Right lobe of liver (tissue), 6 donors: Measurements from ENCODE around the gene DCHS2. TPM values are rescaled to one million over a fixed set of nuclear protein-coding genes. Genes with fewer than 3 reads are reported as not detected.

Experiments used
- ATAC-seq, 4 donors: fragments of 200-7000 bp; cut with Tn5 transposase; one replicate each; pipeline ENCODE4 v1.9.1; 2020; ENCODE audit warnings: mild to moderate bottlenecking in 4 of 4, moderate library complexity in 4 of 4
- DNase-seq, 3 donors: peaks; one replicate each; pipeline ENCODE4 v3.0.0-alpha.2; 2020
- H3K27ac ChIP-seq, 3 donors: fragments of 200-600 bp; one replicate each; pipeline ENCODE4 v1.8.0; 2022
- H3K27me3 ChIP-seq, 2 donors: fragments of 200-600 bp; one replicate each; pipeline ENCODE4 v1.8.0; 2022
- H3K36me3 ChIP-seq, 4 donors: fragments of 200-600 bp; sonication (generic) in 1 of 4; one replicate each; pipeline versions ENCODE4 v1.5.1 to v1.8.0; 2017 to 2022; ENCODE audit warnings: control low read depth in 1 of 4
- H3K4me1 ChIP-seq, 4 donors: fragments of 200-600 bp; sonication (generic) in 1 of 4; one replicate each; pipeline versions ENCODE4 v1.5.1 to v1.8.0; 2017 to 2022; ENCODE audit warnings: control low read depth in 1 of 4
- H3K4me3 ChIP-seq, 3 donors: fragments of 200-600 bp; one replicate each; pipeline ENCODE4 v1.8.0; 2022
- H3K9me3 ChIP-seq, 4 donors: fragments of 200-600 bp; sonication (generic) in 1 of 4; one replicate each; pipeline versions ENCODE4 v1.5.1 to v1.8.0; 2017 to 2022; ENCODE audit warnings: control low read depth in 1 of 4
- POLR2A ChIP-seq: fragments of 450-650 bp; IDR thresholded peaks from one replicate; pipeline ENCODE4 v1.6.1; 2017; ENCODE audit warnings: antibody characterized with exemption, mild to moderate bottlenecking
- WGBS: methylation state at CpG from one replicate; pipeline ENCODE4 v1.1.6; 2018; ENCODE audit warnings: low coverage, low lambda C conversion rate; ENCODE audit not compliant: insufficient coverage; ENCODE audit errors: missing lambda C conversion rate; 5-methylcytosine and 5-hydroxymethylcytosine counted together
- intact Hi-C, 2 donors: fragments of 100-400 bp; cut with DNase I; formaldehyde crosslinking; loops; one replicate each; pipeline versions ENCODE4 v1.11.2 to v1.14.1; 2022
- total RNA-seq, 6 experiments: library from RNA; depleted of rRNA in 2 of 6; stranded (reverse); fragments of >200 nt in 2 of 6; fragmentation: NEBNext Ultra II Directional in 3 of 6; extraction: Animal tissue kit (Norgen Biotek cat#: 25700) in 3 of 6; gene quantifications; one replicate each; pipeline versions ENCODE4 v1.1.0 to v1.2.4, GENCODE V29; 2016 to 2023
- TF ChIP-seq, protein P1 (sequence below), 4 donors: fragments of 200-600 bp in 3 of 4; fragments of 450-650 bp in 1 of 4; IDR thresholded peaks; one replicate each; pipeline versions ENCODE4 v1.5.1 to v1.8.0; 2016 to 2022; ENCODE audit warnings: antibody characterized with exemption in 4 of 4, mild to moderate bottlenecking in 2 of 4
- donor health status: DM: no; HTN: yes; CAD: no.
- donor health status: DM: no; HTN: no; CAD: no.
- donor health status: DM: no; HTN: no; CAD: no.
- donor health status: DM: no; HTN: yes; CAD: no.
- donor health status: DM: no; HTN: yes; CAD: no.

DCHS2 gene
- total RNA-seq, 6 experiments from 2014 or later: 0.07 to 0.37 (median 0.12) TPM; not detected in 1

DNA sequence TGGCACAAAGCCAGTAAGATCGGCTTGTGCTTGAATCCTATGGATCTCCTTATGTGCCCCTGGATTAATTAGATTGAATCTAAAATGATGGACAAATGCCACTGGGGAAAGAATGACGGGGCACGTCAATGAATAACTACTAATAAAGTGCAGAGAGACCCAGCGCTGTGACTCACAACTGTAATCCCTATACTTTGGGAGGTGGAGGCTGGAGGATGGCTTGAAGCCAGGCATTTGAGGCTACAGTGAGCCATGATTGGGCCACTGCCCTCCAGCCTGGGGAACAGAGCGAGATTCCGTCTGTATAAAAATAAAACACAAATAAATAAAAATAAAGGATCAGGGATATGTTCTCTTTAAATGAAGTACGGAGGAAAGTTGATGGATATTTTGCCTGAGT, 179.4 kb downstream of the DCHS2 start:
- Histone ChIP-seq H3K27ac (no peak overlapping the region), H3K9me3 (no peaks in the 10 kb centered on the region), H3K27me3 (no peaks in the 10 kb centered on the region), H3K4me1 (no peaks in the 10 kb centered on the region), H3K36me3 (no peaks in the 10 kb centered on the region), H3K4me3 (no peak overlapping the region)
- no peak for ATAC-seq
- intact Hi-C loops: no loop called here
- DNase-seq: no peak
- TF ChIP-seq, protein P1, sequence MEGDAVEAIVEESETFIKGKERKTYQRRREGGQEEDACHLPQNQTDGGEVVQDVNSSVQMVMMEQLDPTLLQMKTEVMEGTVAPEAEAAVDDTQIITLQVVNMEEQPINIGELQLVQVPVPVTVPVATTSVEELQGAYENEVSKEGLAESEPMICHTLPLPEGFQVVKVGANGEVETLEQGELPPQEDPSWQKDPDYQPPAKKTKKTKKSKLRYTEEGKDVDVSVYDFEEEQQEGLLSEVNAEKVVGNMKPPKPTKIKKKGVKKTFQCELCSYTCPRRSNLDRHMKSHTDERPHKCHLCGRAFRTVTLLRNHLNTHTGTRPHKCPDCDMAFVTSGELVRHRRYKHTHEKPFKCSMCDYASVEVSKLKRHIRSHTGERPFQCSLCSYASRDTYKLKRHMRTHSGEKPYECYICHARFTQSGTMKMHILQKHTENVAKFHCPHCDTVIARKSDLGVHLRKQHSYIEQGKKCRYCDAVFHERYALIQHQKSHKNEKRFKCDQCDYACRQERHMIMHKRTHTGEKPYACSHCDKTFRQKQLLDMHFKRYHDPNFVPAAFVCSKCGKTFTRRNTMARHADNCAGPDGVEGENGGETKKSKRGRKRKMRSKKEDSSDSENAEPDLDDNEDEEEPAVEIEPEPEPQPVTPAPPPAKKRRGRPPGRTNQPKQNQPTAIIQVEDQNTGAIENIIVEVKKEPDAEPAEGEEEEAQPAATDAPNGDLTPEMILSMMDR (IDR thresholded peaks at IDR 0.05): no peak
- no peak for TF ChIP-seq POLR2A
- WGBS: 74% methylated on average over 6 of the region's 7 CpGs

DNA sequence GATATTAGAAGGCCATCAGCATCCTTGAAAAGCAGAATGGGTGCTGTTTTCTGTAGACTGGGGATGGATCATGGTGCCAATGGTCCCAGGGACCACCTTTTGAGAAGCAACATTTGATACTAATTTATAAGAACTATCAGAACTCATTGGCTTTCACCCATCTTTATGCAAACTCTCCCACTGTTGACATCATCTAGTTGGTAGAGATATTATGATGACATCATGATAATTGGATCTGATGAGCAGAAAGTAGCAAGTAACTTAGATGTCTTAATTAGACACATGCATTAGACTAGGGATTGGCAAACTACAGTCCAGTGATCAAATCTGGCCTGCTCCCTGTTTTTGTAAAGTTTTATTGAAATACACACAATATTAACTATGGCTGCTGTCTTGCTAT, 181.0 kb downstream of the DCHS2 start:
- ATAC-seq: no peak

DNA sequence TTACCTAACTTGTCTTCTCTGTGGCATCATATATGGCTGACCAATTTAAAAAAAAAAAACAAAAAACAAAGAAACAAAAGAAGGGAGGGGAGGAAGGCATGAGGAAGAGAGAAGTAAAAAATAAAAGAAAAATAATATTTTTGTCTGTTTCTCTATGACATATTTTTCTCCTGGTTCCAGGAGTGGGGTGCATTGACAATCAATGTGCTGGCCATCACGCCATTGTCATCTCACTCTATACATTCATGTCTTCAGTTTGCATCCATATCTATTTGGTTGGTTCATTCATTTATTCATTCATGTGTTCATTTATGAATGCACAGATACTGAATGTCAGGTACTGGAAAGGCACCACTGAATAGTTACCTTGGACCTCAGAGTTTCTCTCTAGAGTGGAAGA, 183.4 kb downstream of the DCHS2 start:
- Histone ChIP-seq H3K4me1 (no peaks in the 10 kb centered on the region), H3K36me3 (no peaks in the 10 kb centered on the region), H3K4me3 (no peak overlapping the region), H3K27me3 (no peaks in the 10 kb centered on the region), H3K9me3 (no peaks in the 10 kb centered on the region), H3K27ac (no peak overlapping the region)
- ATAC-seq (no peak), DNase-seq (no peak)
- TF ChIP-seq, protein P1 (IDR thresholded peaks at IDR 0.05): no peak
- no peak for TF ChIP-seq POLR2A
- intact Hi-C loops: no loop called here
- 41% methylated on average over 1 of the region's 1 CpG for WGBS

More for the DNA sequence above, 181.0 kb downstream of the DCHS2 start:
- no peak for DNase-seq
- no peak for TF ChIP-seq POLR2A
- TF ChIP-seq, protein P1 (IDR thresholded peaks at IDR 0.05): no peak
- H3K27ac ChIP-seq: no peak overlapping the region
- H3K36me3 ChIP-seq: no peaks in the 10 kb centered on the region
- H3K4me1 ChIP-seq: no peaks in the 10 kb centered on the region
- intact Hi-C loops: no loop called here
- H3K9me3 ChIP-seq: no peaks in the 10 kb centered on the region
- no peaks in the 10 kb centered on the region for H3K27me3 ChIP-seq
- no peak overlapping the region for H3K4me3 ChIP-seq

DNA sequence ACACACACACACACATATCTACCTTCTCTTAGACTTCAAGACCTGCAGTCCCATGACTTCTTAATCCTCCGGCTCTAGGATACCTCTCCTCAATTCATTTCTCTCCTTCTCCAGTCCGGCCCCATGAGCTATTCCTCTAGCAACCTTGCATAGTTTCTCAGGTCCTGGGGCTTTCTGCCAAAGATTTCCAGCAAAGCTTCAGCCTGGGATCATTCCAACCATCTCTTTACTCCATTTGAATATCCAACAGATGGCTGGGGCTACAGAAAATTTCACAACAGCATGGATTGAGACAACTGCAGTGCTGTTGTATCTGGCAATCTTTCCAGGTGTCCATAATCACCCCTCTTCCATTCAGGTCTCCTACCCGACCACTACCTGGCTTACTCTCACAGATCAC, 184.1 kb downstream of the DCHS2 start:
- intact Hi-C loops: no loop called here

More for the DNA sequence above, 184.1 kb downstream of the DCHS2 start:
- no peaks in the 10 kb centered on the region for H3K9me3 ChIP-seq
- DNase-seq (no peak), ATAC-seq (no peak)
- no peaks in the 10 kb centered on the region for H3K36me3 ChIP-seq
- WGBS: 59% methylated on average over 3 of the region's 3 CpGs
- no peaks in the 10 kb centered on the region for H3K27me3 ChIP-seq
- no peak overlapping the region for H3K27ac ChIP-seq
- H3K4me3 ChIP-seq: no peak overlapping the region
- H3K4me1 ChIP-seq: no peaks in the 10 kb centered on the region
- TF ChIP-seq, protein P1 (IDR thresholded peaks at IDR 0.05): no peak
- TF ChIP-seq POLR2A: no peak
